ENCODE measurements around the gene OGA.

DNA sequence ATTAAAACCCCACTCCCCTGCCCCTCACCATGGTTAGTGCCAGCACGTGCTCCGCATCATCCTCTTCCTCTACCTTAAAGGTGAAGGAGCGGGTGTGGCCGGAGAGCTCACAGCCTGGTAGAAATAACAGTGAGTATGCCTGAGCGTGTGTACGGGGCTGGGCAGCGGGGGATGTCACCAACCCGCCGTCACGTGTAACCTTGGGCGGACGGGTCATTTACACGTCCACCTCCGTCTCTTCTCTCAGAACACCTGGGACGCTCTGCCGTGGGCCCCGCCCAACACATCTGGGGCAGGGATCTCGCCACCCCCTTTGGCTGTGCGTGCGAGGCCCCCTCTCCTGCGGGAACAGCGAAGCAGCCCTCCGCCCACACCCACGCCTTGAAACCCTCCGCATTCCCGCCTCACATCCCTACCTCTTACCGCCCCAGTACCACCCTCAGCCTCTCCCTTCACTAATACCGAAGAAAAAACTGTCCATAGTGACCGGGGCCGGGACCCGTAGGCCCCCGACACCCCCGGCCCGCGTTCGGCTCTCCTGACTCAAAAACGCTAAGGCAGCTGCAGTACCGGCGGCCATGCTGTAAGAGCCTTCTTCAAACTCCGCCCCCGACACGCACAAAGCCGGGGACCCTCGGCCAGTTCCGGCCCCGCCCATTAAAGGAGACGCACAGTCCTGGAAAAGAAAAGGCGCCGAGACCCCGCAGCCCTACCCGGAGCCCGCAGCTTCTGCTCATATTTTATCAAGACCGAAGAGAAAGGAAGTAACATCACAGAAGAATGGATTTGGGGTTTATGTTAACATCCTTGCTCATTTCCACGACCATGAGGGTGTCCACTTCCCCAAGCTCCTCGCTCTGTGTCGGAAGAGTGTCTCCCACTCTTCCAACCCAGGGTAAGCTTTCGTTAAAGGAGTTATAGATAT lies 35.2 kb downstream of the OGA start, which contains the start of gene NPM3:
- no peak for TF ChIP-seq EZH2 (IDR thresholded peaks at IDR 0.05; ENCODE audit: borderline replicate concordance, low read depth, low read length, severe bottlenecking)
- TF ChIP-seq, protein P1, sequence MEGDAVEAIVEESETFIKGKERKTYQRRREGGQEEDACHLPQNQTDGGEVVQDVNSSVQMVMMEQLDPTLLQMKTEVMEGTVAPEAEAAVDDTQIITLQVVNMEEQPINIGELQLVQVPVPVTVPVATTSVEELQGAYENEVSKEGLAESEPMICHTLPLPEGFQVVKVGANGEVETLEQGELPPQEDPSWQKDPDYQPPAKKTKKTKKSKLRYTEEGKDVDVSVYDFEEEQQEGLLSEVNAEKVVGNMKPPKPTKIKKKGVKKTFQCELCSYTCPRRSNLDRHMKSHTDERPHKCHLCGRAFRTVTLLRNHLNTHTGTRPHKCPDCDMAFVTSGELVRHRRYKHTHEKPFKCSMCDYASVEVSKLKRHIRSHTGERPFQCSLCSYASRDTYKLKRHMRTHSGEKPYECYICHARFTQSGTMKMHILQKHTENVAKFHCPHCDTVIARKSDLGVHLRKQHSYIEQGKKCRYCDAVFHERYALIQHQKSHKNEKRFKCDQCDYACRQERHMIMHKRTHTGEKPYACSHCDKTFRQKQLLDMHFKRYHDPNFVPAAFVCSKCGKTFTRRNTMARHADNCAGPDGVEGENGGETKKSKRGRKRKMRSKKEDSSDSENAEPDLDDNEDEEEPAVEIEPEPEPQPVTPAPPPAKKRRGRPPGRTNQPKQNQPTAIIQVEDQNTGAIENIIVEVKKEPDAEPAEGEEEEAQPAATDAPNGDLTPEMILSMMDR (IDR thresholded peaks at IDR 0.05; ENCODE audit: borderline replicate concordance, extremely low read depth, low read length, poor library complexity, severe bottlenecking) = no peak

Measured in DND-41 (cell line).